Astrocyte of the spinal cord (primary cell): ENCODE results near the gene DUS1L.

Source experiments
- DNase-seq: peaks from one replicate; pipeline ENCODE4 v3.0.0; 2011; ENCODE audit warnings: low read depth, low spot score
- H3K4me3 ChIP-seq: 2 replicates; pipeline ENCODE4 v1.5.1; 2011; ENCODE audit warnings: low read depth, mild to moderate bottlenecking, low read length, moderate library complexity
- in situ Hi-C: cut with HindIII; loops from 2 replicates; pipeline ENCODE4 v1.10.0; 2017; ENCODE audit warnings: low sequenced_read_pairs
- TF ChIP-seq, protein P1 (sequence below): IDR thresholded peaks from 2 replicates; pipeline ENCODE4 v1.5.1; 2012; ENCODE audit warnings: low read depth, mild to moderate bottlenecking, low read length, inconsistent platforms

The DUS1L gene

DNA sequence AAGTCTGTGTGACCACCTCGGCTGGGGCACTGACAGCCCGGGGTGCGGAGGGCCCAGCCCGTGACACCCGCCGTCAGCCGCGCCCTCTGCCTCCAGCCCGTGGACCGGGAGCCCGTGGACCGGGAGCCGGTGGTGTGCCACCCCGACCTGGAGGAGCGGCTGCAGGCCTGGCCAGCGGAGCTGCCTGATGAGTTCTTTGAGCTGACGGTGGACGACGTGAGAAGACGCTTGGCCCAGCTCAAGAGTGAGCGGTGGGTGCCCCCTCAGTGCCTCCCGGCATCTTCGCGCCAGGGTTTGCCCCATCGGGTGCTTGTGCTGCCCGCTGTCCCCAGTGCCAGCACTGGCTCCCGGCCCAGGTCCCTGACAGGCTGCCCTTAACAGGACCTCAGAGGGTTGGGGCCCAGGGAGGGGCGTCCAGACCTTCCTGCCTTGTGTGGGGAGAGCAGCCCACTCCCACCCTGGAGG is 56.6 kb downstream of the DUS1L start:
- no peak overlapping the region for H3K4me3 ChIP-seq
- TF ChIP-seq, protein P1, sequence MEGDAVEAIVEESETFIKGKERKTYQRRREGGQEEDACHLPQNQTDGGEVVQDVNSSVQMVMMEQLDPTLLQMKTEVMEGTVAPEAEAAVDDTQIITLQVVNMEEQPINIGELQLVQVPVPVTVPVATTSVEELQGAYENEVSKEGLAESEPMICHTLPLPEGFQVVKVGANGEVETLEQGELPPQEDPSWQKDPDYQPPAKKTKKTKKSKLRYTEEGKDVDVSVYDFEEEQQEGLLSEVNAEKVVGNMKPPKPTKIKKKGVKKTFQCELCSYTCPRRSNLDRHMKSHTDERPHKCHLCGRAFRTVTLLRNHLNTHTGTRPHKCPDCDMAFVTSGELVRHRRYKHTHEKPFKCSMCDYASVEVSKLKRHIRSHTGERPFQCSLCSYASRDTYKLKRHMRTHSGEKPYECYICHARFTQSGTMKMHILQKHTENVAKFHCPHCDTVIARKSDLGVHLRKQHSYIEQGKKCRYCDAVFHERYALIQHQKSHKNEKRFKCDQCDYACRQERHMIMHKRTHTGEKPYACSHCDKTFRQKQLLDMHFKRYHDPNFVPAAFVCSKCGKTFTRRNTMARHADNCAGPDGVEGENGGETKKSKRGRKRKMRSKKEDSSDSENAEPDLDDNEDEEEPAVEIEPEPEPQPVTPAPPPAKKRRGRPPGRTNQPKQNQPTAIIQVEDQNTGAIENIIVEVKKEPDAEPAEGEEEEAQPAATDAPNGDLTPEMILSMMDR, result no peak
- in situ Hi-C loops, result no loop called here
- DNase-seq, result no peak

DNA sequence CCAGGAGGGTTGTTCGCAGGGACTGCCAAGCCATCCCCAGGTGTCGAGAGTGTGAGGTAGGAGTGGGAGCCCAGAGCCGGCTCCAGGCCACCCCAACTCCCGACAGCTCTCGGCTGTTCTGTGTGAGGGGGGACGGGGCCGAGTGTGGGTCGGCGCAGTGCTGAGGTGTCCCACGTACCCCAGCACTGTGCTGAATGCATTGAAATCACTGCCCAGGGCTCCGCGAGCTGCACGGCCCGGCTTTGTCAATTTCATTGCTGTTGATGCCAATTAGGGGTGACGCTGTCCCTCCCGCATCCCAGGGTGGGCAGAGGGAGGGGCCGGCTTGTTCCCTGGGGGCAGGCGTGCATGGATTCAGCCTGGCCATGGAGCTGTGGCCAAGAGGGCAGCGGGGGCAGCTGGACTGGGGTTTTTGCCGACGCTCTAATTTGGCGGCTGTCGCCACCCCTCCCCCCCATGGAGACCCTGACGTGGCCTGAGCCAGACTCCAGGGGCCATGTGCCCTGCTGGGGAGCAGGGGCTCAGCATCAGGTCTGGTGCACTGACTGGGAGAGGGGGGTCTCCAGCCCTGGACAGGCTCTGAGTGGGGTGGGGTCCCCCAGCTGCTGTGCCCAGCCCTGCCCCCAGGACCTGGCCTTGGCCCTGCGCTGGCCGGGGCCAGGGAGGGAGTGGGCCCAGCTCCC is 57.2 kb downstream of the DUS1L start:
- in situ Hi-C loops, result no loop called here
- TF ChIP-seq, protein P1, result no peak
- no peak for DNase-seq
- no peak overlapping the region for H3K4me3 ChIP-seq
